Activated naive CD4-positive, alpha-beta T cell treated with anti-CD3 and anti-CD28 coated beads, Interleukin-2, amount 10 ng/mL, durations not matched to agents 7 days and 5 days (primary cell): ENCODE data around the gene DCLK1.
"Not testable (repeated sequence)": the region's sequence is repeated elsewhere in the genome, so short reads cannot be mapped to it uniquely, and the experiment has no call there.

ENCODE experiments used
- CTCF ChIA-PET: fragments of 350-600 bp; sonication (Branson Sonifier 250); formaldehyde crosslinking; loops from one replicate; lab custom pipeline; 2021; ENCODE audit warnings: antibody characterized with exemption; lab: Charles Lee
- DNase-seq: peaks from one replicate; pipeline ENCODE4 v3.0.0-alpha.2; 2020
- H3K27ac Mint-ChIP-seq: one replicate; pipeline ENCODE4 v1.8.0; 2021; ENCODE audit warnings: mild to moderate bottlenecking, moderate library complexity, mixed read lengths
- H3K27me3 Mint-ChIP-seq: one replicate; pipeline ENCODE4 v1.8.0; 2021; ENCODE audit warnings: mild to moderate bottlenecking, mixed read lengths
- H3K36me3 Mint-ChIP-seq: one replicate; pipeline ENCODE4 v1.8.0; 2021; ENCODE audit warnings: mixed read lengths
- H3K4me1 Mint-ChIP-seq: one replicate; pipeline ENCODE4 v1.8.0; 2021; ENCODE audit warnings: mixed read lengths
- H3K4me3 Mint-ChIP-seq: one replicate; pipeline ENCODE4 v1.8.0; 2021; ENCODE audit warnings: mild to moderate bottlenecking, moderate library complexity, mixed read lengths
- H3K9me3 Mint-ChIP-seq: one replicate; pipeline ENCODE4 v1.8.0; 2021; ENCODE audit warnings: mixed read lengths

Gene DCLK1

GRCh38 chr13:35987572-35988513 is 143.3 kb downstream of the DCLK1 start:
- H3K4me3 Mint-ChIP-seq = no peak overlapping the region
- H3K27me3 Mint-ChIP-seq = no peaks in the 10 kb centered on the region
- CTCF ChIA-PET = no interaction called here
- no peaks in the 10 kb centered on the region for H3K9me3 Mint-ChIP-seq
- H3K36me3 Mint-ChIP-seq = no peaks in the 10 kb centered on the region
- no peak overlapping the region for H3K27ac Mint-ChIP-seq
- DNase-seq = no peak
- H3K4me1 Mint-ChIP-seq = no peaks in the 10 kb centered on the region

GRCh38 chr13:35984776-35985453 is 146.3 kb downstream of the DCLK1 start:
- H3K4me1 Mint-ChIP-seq = no peaks in the 10 kb centered on the region
- H3K4me3 Mint-ChIP-seq = no peak overlapping the region
- DNase-seq = no peak
- H3K27me3 Mint-ChIP-seq = no peaks in the 10 kb centered on the region
- no peaks in the 10 kb centered on the region for H3K9me3 Mint-ChIP-seq
- no peak overlapping the region for H3K27ac Mint-ChIP-seq
- H3K36me3 Mint-ChIP-seq = no peaks in the 10 kb centered on the region
- CTCF ChIA-PET = no interaction called here

GRCh38 chr13:35984287-35984686 is 146.9 kb downstream of the DCLK1 start:
- Mint-ChIP-seq H3K36me3 (no peaks in the 10 kb centered on the region), H3K9me3 (no peaks in the 10 kb centered on the region), H3K27me3 (no peaks in the 10 kb centered on the region), H3K4me1 (no peaks in the 10 kb centered on the region), H3K4me3 (no peak overlapping the region), H3K27ac (no peak overlapping the region)
- CTCF ChIA-PET = no interaction called here
- DNase-seq = no peak

- CTCF ChIA-PET, H3K4me1 Mint-ChIP-seq, DNase-seq: not testable (repeated sequence)
Measured at GRCh38 chr13:35983703-35984102, 147.5 kb downstream of the DCLK1 start.

GRCh38 chr13:35983206-35983605 is 148.0 kb downstream of the DCLK1 start:
- CTCF ChIA-PET = no interaction called here
- no peaks in the 10 kb centered on the region for H3K36me3 Mint-ChIP-seq
- DNase-seq = no peak
- H3K27ac Mint-ChIP-seq = no peak overlapping the region
- no peaks in the 10 kb centered on the region for H3K9me3 Mint-ChIP-seq
- no peak overlapping the region for H3K4me3 Mint-ChIP-seq
- no peaks in the 10 kb centered on the region for H3K4me1 Mint-ChIP-seq
- no peaks in the 10 kb centered on the region for H3K27me3 Mint-ChIP-seq

More at GRCh38 chr13:35983703-35984102, 147.5 kb downstream of the DCLK1 start:
- H3K9me3 Mint-ChIP-seq, H3K27me3 Mint-ChIP-seq, H3K27ac Mint-ChIP-seq, H3K4me3 Mint-ChIP-seq, H3K36me3 Mint-ChIP-seq: not testable (repeated sequence)

- no peak for DNase-seq
- Mint-ChIP-seq H3K4me1 (no peaks in the 10 kb centered on the region), H3K9me3 (peaks cover 3% of the 10 kb centered on the region), H3K27me3 (no peaks in the 10 kb centered on the region), H3K4me3 (no peak overlapping the region), H3K36me3 (no peaks in the 10 kb centered on the region), H3K27ac (no peak overlapping the region)
- CTCF ChIA-PET = interaction anchor here (0.6 to 6.5 kb wide), 4 partner anchors 14 to 298 kb away, joined by 3 to 48 read pairs (median 3); no protein-coding TSS in a partner anchor
Measured at GRCh38 chr13:35979361-35979951, 151.7 kb downstream of the DCLK1 start.

GRCh38 chr13:35978607-35979316 is 152.4 kb downstream of the DCLK1 start:
- Mint-ChIP-seq H3K4me1 (no peaks in the 10 kb centered on the region), H3K4me3 (no peak overlapping the region), H3K27ac (no peak overlapping the region), H3K27me3 (no peaks in the 10 kb centered on the region), H3K36me3 (no peaks in the 10 kb centered on the region), H3K9me3 (peaks cover 5% of the 10 kb centered on the region)
- peak; percentile 24 for DNase-seq
- CTCF ChIA-PET = interaction anchor here (1.0 to 6.5 kb wide), 2 partner anchors 296 to 299 kb away, joined by 3 to 48 read pairs; no protein-coding TSS in a partner anchor

GRCh38 chr13:35977060-35977459 is 154.1 kb downstream of the DCLK1 start:
- H3K36me3 Mint-ChIP-seq = no peaks in the 10 kb centered on the region
- CTCF ChIA-PET = interaction anchor here (0.6 to 6.5 kb wide), 2 partner anchors 298 to 420 kb away, joined by 3 to 48 read pairs; no protein-coding TSS in a partner anchor
- no peak overlapping the region for H3K4me3 Mint-ChIP-seq
- no peaks in the 10 kb centered on the region for H3K4me1 Mint-ChIP-seq
- H3K27me3 Mint-ChIP-seq = no peaks in the 10 kb centered on the region
- DNase-seq = no peak
- peaks cover 9% of the 10 kb centered on the region for H3K9me3 Mint-ChIP-seq
- no peak overlapping the region for H3K27ac Mint-ChIP-seq

GRCh38 chr13:35976126-35976525 is 155.1 kb downstream of the DCLK1 start:
- Mint-ChIP-seq H3K9me3 (peaks cover 9% of the 10 kb centered on the region), H3K4me1 (no peaks in the 10 kb centered on the region), H3K27ac (no peak overlapping the region), H3K4me3 (no peak overlapping the region), H3K36me3 (no peaks in the 10 kb centered on the region), H3K27me3 (no peaks in the 10 kb centered on the region)
- no peak for DNase-seq
- CTCF ChIA-PET = interaction anchor here (6.5 kb wide), 1 partner anchor 299 kb away, joined by 48 read pairs; no protein-coding TSS in a partner anchor

- H3K27me3 Mint-ChIP-seq, H3K27ac Mint-ChIP-seq, H3K36me3 Mint-ChIP-seq, H3K4me3 Mint-ChIP-seq, CTCF ChIA-PET, H3K4me1 Mint-ChIP-seq, H3K9me3 Mint-ChIP-seq, DNase-seq: not testable (repeated sequence)
Measured at GRCh38 chr13:35966951-35967350, 164.2 kb downstream of the DCLK1 start.

GRCh38 chr13:35966024-35966423 is 165.2 kb downstream of the DCLK1 start:
- Mint-ChIP-seq H3K4me3 (no peak overlapping the region), H3K9me3 (no peaks in the 10 kb centered on the region), H3K27me3 (no peaks in the 10 kb centered on the region), H3K36me3 (no peaks in the 10 kb centered on the region), H3K27ac (no peak overlapping the region), H3K4me1 (no peaks in the 10 kb centered on the region)
- CTCF ChIA-PET = no interaction called here
- DNase-seq = no peak

GRCh38 chr13:35965226-35965927 is 165.8 kb downstream of the DCLK1 start:
- Mint-ChIP-seq H3K4me1 (no peaks in the 10 kb centered on the region), H3K27ac (no peak overlapping the region), H3K27me3 (no peaks in the 10 kb centered on the region), H3K4me3 (no peak overlapping the region), H3K9me3 (no peaks in the 10 kb centered on the region), H3K36me3 (no peaks in the 10 kb centered on the region)
- CTCF ChIA-PET = interaction anchor here (0.7 kb wide), 1 partner anchor 14 kb away, joined by 3 read pairs; no protein-coding TSS in a partner anchor
- DNase-seq = no peak

GRCh38 chr13:35964863-35965180 is 166.4 kb downstream of the DCLK1 start:
- Mint-ChIP-seq H3K9me3 (no peaks in the 10 kb centered on the region), H3K36me3 (no peaks in the 10 kb centered on the region), H3K4me1 (no peaks in the 10 kb centered on the region), H3K4me3 (no peak overlapping the region), H3K27ac (no peak overlapping the region), H3K27me3 (no peaks in the 10 kb centered on the region)
- CTCF ChIA-PET = no interaction called here
- DNase-seq = no peak
